ENCODE measurements around the gene NCKAP5. TPM values are rescaled to one million over a fixed set of nuclear protein-coding genes. Genes with fewer than 3 reads are reported as not detected.

NCKAP5 gene
- total RNA-seq, 5 donors from 2014 or later (not counting 1 experiment from before 2014, with no cell fraction given): 0.06 TPM; not detected in 4

DNA sequence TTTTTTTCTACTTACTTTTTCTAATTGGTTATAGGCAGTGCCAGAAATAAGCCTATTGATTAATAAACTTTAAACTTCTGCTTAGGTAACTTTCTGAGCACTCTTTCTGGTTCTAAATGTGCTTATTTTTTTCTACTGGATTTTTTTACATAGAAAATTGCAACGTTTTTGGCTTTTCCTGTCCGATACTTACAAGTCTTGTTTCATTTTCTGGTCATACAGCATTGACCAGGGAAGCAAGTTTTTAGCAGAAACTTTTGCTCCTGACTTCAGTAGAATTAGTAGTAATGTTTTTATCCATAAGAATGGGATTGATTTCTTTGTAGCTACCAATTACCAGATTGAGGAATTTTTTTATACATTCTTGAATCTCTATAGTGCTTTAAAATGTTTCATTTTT lies 36.9 kb downstream of the NCKAP5 start:
- H3K27me3 ChIP-seq (replicated peaks in 1 of 2; ENCODE audit: control insufficient read depth in 2 of 2, extremely low read depth in 1 of 2, insufficient read depth in 2 of 2, low read length in 1 of 2): no peaks in the 10 kb centered on the region
- ChIA-PET CTCF (no interaction called here), POLR2A (no interaction called here)
- no peak overlapping the region for H3K4me3 ChIP-seq (ENCODE audit: control insufficient read depth in 1 of 2, extremely low read depth in 1 of 2, low read length in 1 of 2)
- H3K36me3 Mint-ChIP-seq: no peaks in the 10 kb centered on the region
- H3K27ac ChIP-seq (ENCODE audit: low read length): no peak overlapping the region
- H3K27ac Mint-ChIP-seq: no peak overlapping the region
- H3K4me1 ChIP-seq (ENCODE audit: control insufficient read depth in 1 of 2, extremely low read depth in 1 of 2, insufficient read depth in 2 of 2, low read length in 2 of 2): no peaks in the 10 kb centered on the region
- DNase-seq: no peak
- no peak for ATAC-seq (replicated peaks in 1 of 4)
- no peaks in the 10 kb centered on the region for H3K9me3 Mint-ChIP-seq
- H3K27me3 Mint-ChIP-seq: no peaks in the 10 kb centered on the region
- 24% methylated on average over 2 of the region's 2 CpGs for WGBS (ENCODE audit: insufficient coverage)
- H3K9me3 ChIP-seq: no peaks in the 10 kb centered on the region
- H3K36me3 ChIP-seq (ENCODE audit: control insufficient read depth in 2 of 2, extremely low read depth in 1 of 2, insufficient read depth in 1 of 2, low read length in 1 of 2): no peaks in the 10 kb centered on the region
- H3K4me3 Mint-ChIP-seq: no peak overlapping the region
- H3K4me1 Mint-ChIP-seq: no peaks in the 10 kb centered on the region

DNA sequence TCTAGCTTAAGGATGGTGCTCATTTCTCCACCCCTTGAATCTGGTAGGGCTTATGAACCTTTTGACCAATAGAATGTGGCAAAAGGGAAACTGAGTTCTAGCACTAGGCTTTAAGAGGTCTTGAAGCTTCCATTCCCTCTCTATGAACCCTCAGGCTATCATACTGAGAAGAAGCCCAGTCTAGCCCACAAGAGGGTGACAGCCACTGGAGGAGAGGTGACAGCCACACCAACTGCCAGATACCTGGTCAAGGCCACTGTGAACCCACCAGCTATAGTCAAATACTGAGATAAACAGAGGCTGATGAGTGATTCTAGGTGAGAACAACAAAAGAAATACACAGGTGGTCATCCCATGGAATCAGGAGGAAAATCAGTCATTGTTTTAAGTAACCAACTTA lies 37.6 kb downstream of the NCKAP5 start:
- ATAC-seq (replicated peaks in 1 of 4): no peak
- Histone ChIP-seq H3K9me3 (no peaks in the 10 kb centered on the region), H3K27ac (ENCODE audit: low read length) (no peak overlapping the region), H3K4me1 (ENCODE audit: control insufficient read depth in 1 of 2, extremely low read depth in 1 of 2, insufficient read depth in 2 of 2, low read length in 2 of 2) (no peaks in the 10 kb centered on the region), H3K27me3 (replicated peaks in 1 of 2; ENCODE audit: control insufficient read depth in 2 of 2, extremely low read depth in 1 of 2, insufficient read depth in 2 of 2, low read length in 1 of 2) (no peaks in the 10 kb centered on the region), H3K36me3 (ENCODE audit: control insufficient read depth in 2 of 2, extremely low read depth in 1 of 2, insufficient read depth in 1 of 2, low read length in 1 of 2) (no peaks in the 10 kb centered on the region), H3K4me3 (ENCODE audit: control insufficient read depth in 1 of 2, extremely low read depth in 1 of 2, low read length in 1 of 2) (no peak overlapping the region)
- H3K9me3 Mint-ChIP-seq: no peaks in the 10 kb centered on the region
- H3K36me3 Mint-ChIP-seq: no peaks in the 10 kb centered on the region
- DNase-seq: no peak
- no peak overlapping the region for H3K27ac Mint-ChIP-seq
- POLR2A ChIA-PET: no interaction called here
- no peaks in the 10 kb centered on the region for H3K27me3 Mint-ChIP-seq
- no peaks in the 10 kb centered on the region for H3K4me1 Mint-ChIP-seq
- H3K4me3 Mint-ChIP-seq: no peak overlapping the region
- CTCF ChIA-PET: interaction anchor here in 1 of 2 donors (0.6 kb wide), 1 partner anchor 487 kb away, joined by 3 read pairs; no protein-coding TSS in a partner anchor

DNA sequence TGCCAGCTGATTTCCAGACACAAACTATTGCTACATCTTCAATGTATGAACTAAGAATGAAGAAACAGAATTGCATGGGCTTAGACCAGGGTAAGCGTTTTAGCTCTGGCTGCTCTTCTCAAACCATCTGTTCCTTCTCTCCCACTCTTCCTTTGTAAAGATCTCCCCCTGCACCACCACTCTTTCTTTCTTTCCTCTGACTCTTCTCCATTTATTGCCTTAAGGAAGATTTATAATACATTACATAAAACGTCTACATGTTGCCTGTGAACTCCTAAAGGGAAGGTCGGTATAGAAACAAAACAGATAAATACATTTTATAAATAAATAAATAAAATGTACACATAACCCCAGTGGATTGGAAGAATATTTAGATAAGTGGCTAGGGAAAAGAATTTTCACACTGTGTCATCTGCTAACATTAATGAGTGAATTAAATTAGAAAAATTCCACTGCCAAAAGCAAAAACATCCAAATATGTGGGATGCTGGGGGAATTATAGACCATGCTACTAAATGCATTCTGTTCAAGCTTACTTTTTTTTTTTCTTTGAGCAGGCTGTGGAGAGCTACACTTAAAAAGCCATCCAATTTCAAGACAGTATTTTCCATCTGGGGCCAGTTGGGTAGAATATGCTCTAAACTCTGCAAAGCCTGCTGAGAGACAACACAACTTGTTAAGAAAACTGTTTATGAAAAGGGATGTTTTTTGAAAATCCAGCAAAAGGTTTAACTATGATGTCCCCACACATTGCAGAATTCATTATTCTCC lies 41.5 kb downstream of the NCKAP5 start:
- H3K4me3 ChIP-seq (ENCODE audit: control insufficient read depth in 1 of 2, extremely low read depth in 1 of 2, low read length in 1 of 2): no peak overlapping the region
- POLR2A ChIA-PET: no interaction called here
- no peak for ATAC-seq (replicated peaks in 1 of 4)
- no peaks in the 10 kb centered on the region for H3K36me3 ChIP-seq (ENCODE audit: control insufficient read depth in 2 of 2, extremely low read depth in 1 of 2, insufficient read depth in 1 of 2, low read length in 1 of 2)
- no peaks in the 10 kb centered on the region for H3K27me3 Mint-ChIP-seq
- no peak for DNase-seq
- no peak overlapping the region for H3K4me3 Mint-ChIP-seq
- H3K4me1 Mint-ChIP-seq: no peaks in the 10 kb centered on the region
- H3K4me1 ChIP-seq (ENCODE audit: control insufficient read depth in 1 of 2, extremely low read depth in 1 of 2, insufficient read depth in 2 of 2, low read length in 2 of 2): no peaks in the 10 kb centered on the region
- WGBS (ENCODE audit: insufficient coverage): no CpG with 5 or more reads among the region's 3 CpGs
- H3K9me3 Mint-ChIP-seq: no peaks in the 10 kb centered on the region
- no peak overlapping the region for H3K27ac ChIP-seq (ENCODE audit: low read length)
- no peaks in the 10 kb centered on the region for H3K27me3 ChIP-seq (replicated peaks in 1 of 2; ENCODE audit: control insufficient read depth in 2 of 2, extremely low read depth in 1 of 2, insufficient read depth in 2 of 2, low read length in 1 of 2)
- no peaks in the 10 kb centered on the region for H3K9me3 ChIP-seq
- H3K27ac Mint-ChIP-seq: no peak overlapping the region
- CTCF ChIA-PET: no interaction called here
- H3K36me3 Mint-ChIP-seq: no peaks in the 10 kb centered on the region

DNA sequence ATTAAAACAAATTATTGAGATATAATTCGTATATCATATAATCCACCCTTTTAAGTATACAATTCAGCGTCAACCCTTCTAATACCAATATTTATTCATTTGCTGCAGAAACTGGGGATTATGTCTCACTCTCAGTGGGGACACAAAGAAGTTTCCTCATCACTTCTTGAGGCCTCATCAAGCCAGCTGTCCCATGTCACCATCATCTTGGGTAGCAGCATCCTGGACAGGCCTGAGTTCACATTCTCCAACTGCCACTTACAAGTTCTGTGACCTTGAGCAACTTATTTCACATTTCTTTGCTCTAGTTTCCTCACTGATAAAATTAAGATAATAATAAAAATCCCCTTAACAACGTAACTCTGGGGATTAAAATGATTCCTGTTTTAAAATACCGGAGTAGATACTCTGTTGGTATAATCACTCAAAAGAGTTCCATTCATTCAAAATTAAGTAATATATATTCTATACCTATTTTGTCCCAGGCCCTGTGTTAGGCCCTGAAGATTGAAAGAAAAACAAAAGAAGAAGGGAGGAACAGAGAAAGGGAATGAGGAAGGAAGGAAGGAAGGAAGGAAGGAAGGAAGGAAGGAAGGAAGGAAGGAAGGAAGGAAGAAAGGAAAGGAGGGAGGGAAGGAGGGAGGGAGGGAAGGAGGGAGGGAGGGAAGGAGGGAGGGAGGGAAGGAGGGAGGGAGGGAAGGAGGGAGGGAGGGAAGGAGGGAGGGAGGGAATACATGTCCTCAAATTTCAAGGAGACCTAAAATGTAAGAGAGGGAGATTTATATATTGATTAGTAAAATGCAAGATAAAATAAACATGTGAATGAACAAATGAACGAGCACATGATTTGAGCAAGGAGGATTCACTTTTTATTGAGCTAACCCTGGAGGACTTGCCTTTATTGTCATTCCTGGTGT lies 42.4 kb downstream of the NCKAP5 start:
- no peaks in the 10 kb centered on the region for H3K4me1 Mint-ChIP-seq
- no peak overlapping the region for H3K27ac ChIP-seq (ENCODE audit: low read length)
- no peaks in the 10 kb centered on the region for H3K36me3 ChIP-seq (ENCODE audit: control insufficient read depth in 2 of 2, extremely low read depth in 1 of 2, insufficient read depth in 1 of 2, low read length in 1 of 2)
- H3K4me1 ChIP-seq (ENCODE audit: control insufficient read depth in 1 of 2, extremely low read depth in 1 of 2, insufficient read depth in 2 of 2, low read length in 2 of 2): no peaks in the 10 kb centered on the region
- H3K9me3 ChIP-seq: no peaks in the 10 kb centered on the region
- H3K9me3 Mint-ChIP-seq: no peaks in the 10 kb centered on the region
- ChIA-PET POLR2A (no interaction called here), CTCF (no interaction called here)
- no CpG with 5 or more reads among the region's 5 CpGs for WGBS (ENCODE audit: insufficient coverage)
- no peaks in the 10 kb centered on the region for H3K36me3 Mint-ChIP-seq
- no peaks in the 10 kb centered on the region for H3K27me3 ChIP-seq (replicated peaks in 1 of 2; ENCODE audit: control insufficient read depth in 2 of 2, extremely low read depth in 1 of 2, insufficient read depth in 2 of 2, low read length in 1 of 2)
- no peaks in the 10 kb centered on the region for H3K27me3 Mint-ChIP-seq
- no peak overlapping the region for H3K4me3 ChIP-seq (ENCODE audit: control insufficient read depth in 1 of 2, extremely low read depth in 1 of 2, low read length in 1 of 2)
- no peak overlapping the region for H3K27ac Mint-ChIP-seq
- DNase-seq (no peak), ATAC-seq (replicated peaks in 1 of 4) (no peak)
- H3K4me3 Mint-ChIP-seq: no peak overlapping the region

DNA sequence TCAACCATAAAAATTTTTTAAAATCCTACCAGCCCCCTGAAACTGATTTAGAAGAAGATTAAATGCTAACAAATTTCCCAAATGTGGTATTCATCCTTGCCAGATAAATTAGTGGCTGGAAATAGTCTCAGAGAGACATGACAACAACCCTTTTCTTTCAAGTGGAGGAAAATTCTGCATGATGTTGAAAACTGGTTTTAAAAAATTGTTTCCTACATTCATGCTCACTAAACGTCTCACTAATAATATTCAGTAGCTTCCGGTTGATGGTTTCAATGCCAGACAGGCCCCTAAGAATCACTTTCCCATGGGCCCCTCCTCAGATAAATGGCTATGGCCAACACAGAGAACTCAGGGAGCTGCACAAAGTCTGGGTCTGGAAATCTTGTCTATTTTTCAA lies 43.2 kb downstream of the NCKAP5 start:
- no peak overlapping the region for H3K27ac Mint-ChIP-seq
- ChIA-PET CTCF (no interaction called here), POLR2A (no interaction called here)
- no peaks in the 10 kb centered on the region for H3K9me3 ChIP-seq
- H3K36me3 Mint-ChIP-seq: no peaks in the 10 kb centered on the region
- H3K27ac ChIP-seq (ENCODE audit: low read length): no peak overlapping the region
- no peaks in the 10 kb centered on the region for H3K4me1 ChIP-seq (ENCODE audit: control insufficient read depth in 1 of 2, extremely low read depth in 1 of 2, insufficient read depth in 2 of 2, low read length in 2 of 2)
- no CpG with 5 or more reads among the region's 2 CpGs for WGBS (ENCODE audit: insufficient coverage)
- no peaks in the 10 kb centered on the region for H3K27me3 Mint-ChIP-seq
- H3K36me3 ChIP-seq (ENCODE audit: control insufficient read depth in 2 of 2, extremely low read depth in 1 of 2, insufficient read depth in 1 of 2, low read length in 1 of 2): no peaks in the 10 kb centered on the region
- H3K4me3 Mint-ChIP-seq: no peak overlapping the region
- no peak for ATAC-seq (replicated peaks in 1 of 4)
- DNase-seq: no peak
- no peaks in the 10 kb centered on the region for H3K4me1 Mint-ChIP-seq
- no peaks in the 10 kb centered on the region for H3K9me3 Mint-ChIP-seq
- H3K4me3 ChIP-seq (ENCODE audit: control insufficient read depth in 1 of 2, extremely low read depth in 1 of 2, low read length in 1 of 2): no peak overlapping the region
- no peaks in the 10 kb centered on the region for H3K27me3 ChIP-seq (replicated peaks in 1 of 2; ENCODE audit: control insufficient read depth in 2 of 2, extremely low read depth in 1 of 2, insufficient read depth in 2 of 2, low read length in 1 of 2)

DNA sequence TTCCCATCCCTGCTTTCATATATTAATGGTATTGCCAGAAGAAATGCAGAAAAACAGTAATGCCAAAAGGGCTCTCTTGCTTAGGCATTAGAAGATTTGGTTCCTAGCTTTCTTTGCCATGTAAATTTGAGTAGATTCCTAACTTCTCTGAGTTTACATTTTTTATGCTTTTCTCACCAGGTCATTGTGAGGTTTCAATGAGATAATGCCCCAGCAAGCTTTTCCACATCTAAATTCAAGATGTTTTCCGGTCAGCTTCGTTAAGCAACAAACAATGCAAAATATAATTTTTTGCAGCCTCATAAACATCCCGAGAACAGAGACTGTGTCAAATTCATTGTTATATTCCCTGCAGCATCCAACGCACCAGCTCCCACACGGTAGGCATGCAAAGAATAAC lies 44.9 kb downstream of the NCKAP5 start:
- ATAC-seq (replicated peaks in 1 of 4) (no peak), DNase-seq (no peak)
- POLR2A ChIA-PET: no interaction called here
- H3K36me3 Mint-ChIP-seq: no peaks in the 10 kb centered on the region
- no peaks in the 10 kb centered on the region for H3K4me1 ChIP-seq (ENCODE audit: control insufficient read depth in 1 of 2, extremely low read depth in 1 of 2, insufficient read depth in 2 of 2, low read length in 2 of 2)
- H3K27me3 Mint-ChIP-seq: no peaks in the 10 kb centered on the region
- no peaks in the 10 kb centered on the region for H3K36me3 ChIP-seq (ENCODE audit: control insufficient read depth in 2 of 2, extremely low read depth in 1 of 2, insufficient read depth in 1 of 2, low read length in 1 of 2)
- CTCF ChIA-PET: no interaction called here
- H3K4me3 ChIP-seq (ENCODE audit: control insufficient read depth in 1 of 2, extremely low read depth in 1 of 2, low read length in 1 of 2): no peak overlapping the region
- no peaks in the 10 kb centered on the region for H3K27me3 ChIP-seq (replicated peaks in 1 of 2; ENCODE audit: control insufficient read depth in 2 of 2, extremely low read depth in 1 of 2, insufficient read depth in 2 of 2, low read length in 1 of 2)
- WGBS (ENCODE audit: insufficient coverage): 75% methylated on average over 5 of the region's 5 CpGs
- H3K4me3 Mint-ChIP-seq: no peak overlapping the region
- H3K27ac Mint-ChIP-seq: no peak overlapping the region
- no peaks in the 10 kb centered on the region for H3K9me3 Mint-ChIP-seq
- no peaks in the 10 kb centered on the region for H3K4me1 Mint-ChIP-seq
- no peaks in the 10 kb centered on the region for H3K9me3 ChIP-seq
- no peak overlapping the region for H3K27ac ChIP-seq (ENCODE audit: low read length)

All from T-cell (primary cell).